Dedifferentiated amniotic fluid mesenchymal stem cell (primary cell): ENCODE measurements around the gene TLDC2.
"Not testable (repeated sequence)": the region's sequence is repeated elsewhere in the genome, so short reads cannot be mapped to it uniquely, and the experiment has no call there.

Experiments
- DNase-seq: peaks from one replicate; pipeline ENCODE4 v3.0.0-alpha.2; 2016; ENCODE audit errors: extremely low spot score

Gene TLDC2

GRCh38 chr20:36866681-36867495 is 9.1 kb upstream of the TLDC2 start:
- DNase-seq = no peak

DNA sequence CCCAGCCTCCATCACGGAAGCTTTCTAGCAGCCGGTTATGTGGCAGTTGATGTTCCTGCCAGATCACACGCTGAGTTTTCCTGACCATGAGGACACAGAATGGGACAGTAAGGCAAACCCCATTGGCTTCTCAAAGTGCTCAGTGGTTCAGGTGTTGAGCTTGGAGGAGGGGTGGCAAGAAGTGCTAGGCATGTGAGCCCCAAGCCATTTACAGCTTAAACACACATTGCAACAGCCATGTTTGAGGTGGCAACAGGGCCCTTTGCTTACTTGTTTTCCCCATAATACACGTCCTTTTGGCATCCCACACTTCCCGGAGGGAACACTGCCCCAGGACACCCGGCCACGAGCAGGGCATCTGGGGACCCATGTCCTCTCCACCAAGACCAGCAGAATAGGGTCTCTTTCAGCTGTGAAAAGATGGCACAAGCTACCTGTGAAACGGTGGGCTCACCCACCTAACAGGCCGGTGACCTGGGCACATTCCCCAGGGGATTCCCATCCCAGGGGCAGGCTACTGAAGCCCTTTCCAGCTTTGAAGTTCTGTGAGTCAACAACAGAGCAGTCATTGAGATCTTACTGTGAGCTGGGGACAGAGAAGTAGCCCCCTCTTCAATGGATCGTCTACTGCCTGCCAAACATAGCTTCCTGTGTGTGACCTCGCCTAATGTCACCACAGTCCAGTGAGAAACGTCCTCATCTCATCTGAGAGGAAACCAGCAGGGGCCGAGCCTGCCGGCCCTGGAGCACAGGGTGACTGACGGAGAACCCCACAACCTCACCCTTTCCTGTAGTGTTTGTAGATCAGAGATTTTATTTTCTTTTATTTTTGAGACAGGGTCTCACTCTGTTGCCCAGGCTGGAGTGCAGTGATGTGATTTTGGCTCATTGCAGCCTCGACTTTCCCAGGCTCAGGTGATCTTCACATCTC is 4.0 kb upstream of the TLDC2 start:
- DNase-seq = no peak

DNA sequence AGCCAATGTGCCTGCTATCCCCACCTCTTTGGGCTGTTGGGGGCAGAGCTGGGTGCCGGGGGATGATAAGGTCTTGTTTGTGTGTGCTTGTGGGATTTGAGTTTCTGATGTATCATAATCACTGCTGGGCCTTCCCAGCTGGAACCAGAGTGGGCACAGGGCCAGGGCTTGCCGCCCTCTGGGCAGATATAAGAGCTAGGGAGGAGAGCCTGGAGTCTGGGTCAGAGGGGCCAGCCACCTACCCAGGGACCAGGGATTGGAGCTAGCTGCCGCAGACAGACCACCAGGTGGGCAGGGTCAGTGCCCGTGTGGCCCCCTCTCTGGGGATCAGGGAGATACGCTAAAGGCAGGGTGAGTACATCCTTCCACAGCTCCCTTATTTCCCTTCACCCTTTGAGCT is 3.1 kb upstream of the TLDC2 start:
- DNase-seq = no peak

DNA sequence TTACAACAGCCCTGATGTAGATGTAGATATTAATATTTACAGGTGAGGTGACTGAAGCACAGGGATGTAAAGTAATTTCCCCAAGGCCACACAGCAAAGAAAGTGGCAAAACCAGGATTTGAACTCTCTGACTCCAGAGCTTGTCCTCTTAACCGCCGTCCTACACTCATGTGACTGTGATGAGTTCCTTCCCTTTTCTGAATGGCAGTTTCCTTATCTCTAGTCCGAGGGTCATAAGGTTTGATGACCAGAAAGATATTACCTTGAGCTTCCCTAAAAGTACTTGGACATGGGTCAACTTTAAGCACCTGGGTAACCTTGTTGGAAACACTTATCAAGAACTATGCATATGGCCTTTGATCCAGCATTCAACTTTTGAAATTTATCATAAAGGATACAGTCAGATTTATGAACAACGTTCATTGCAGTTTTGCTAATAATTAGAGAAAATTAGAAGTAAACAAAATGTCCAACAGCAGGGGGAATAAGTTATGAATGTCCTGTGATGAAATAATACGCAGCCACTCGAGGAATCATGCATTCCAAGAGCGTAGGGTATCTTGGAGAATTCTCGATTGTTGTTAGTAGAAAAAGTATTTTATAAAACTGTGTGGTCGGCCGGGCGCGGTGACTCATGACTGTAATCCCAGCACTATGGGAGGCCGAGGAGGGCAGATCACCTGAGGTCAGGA is 2.3 kb upstream of the TLDC2 start:
- no peak for DNase-seq

- DNase-seq = not testable (repeated sequence)
Measured at GRCh38 chr20:36875093-36875492, 845 bp upstream of the TLDC2 start.

DNA sequence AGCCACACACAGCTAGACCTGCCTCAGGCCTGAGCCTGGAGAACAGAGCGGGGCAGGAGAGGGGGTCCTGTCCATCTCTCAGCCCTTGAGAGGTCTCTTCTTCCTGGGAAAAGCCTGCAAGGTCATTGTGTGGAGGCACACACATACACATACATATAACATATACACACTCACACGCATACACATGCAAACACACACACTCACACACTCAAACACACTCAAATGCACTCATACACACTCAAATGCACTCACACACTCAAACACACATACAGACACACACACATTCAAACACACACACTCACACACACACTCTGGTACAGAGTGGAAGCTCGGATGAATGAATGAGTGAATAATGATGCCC is 515 bp downstream of the TLDC2 start:
- DNase-seq = no peak

GRCh38 chr20:36878941-36879340 is 3.0 kb downstream of the TLDC2 start:
- DNase-seq = no peak

DNA sequence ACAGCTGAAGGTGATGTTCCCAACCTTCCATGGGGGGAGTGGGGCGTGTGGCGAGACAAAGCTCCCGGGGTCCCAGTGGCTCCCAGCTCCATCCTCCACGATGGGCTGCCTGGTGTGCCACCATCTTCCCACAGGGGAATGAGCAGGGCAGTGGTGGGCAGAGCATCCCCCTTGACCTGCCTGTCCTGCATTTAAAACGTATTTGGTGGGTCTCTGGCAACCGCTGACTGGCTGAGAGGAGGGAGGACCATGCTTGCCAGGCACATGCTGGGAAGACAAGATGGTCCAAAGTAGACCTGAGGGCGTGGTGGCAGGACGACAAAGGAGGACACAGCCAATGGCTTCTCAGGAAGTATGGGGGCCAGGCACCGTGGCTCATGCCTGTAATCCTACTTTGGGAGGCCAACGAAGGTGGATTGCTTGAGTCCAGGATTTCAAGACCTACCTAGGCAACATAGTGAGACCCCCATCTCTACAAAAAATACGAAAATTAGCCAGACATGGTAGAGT is 4.9 kb downstream of the TLDC2 start:
- DNase-seq = no peak

DNA sequence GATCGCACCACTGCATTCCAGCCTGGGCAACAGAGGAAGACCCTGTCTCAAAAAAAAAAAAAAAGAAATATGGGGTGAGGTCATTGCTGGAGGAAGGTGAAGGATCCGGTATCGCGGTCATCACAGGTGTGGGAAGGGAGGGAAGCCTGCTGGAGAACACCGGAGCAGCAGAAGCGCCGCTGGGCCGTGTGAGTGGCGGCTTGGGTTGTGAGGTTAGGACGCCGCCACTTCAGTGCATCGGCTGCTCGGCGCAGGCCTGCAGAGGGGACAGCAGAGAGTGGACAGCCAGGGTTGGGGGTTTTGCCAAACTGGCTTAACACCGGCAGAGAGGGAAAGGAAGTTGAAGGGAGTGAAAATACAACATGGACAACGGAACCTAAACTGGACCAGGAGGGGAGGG is 5.4 kb downstream of the TLDC2 start:
- DNase-seq = no peak

DNA sequence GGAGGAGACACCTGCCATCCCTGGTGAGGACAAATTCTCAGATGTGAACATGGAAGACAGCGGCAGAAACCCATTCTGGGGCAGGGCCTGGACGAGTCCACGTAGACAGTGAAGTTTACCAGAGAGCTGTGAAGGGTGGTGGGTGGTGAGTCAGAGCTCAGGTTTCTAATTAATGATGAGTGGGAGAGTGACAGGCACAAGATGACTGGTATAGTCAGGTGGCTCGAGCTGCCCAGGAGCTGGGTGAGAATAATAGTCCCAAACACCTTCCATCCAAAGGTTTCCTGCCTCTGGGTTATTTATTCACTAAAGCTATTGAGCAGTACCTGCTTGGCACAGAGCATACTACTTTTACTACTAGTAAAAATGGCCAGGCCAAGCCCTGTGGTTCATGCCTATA is 6.0 kb downstream of the TLDC2 start:
- DNase-seq = no peak

DNA sequence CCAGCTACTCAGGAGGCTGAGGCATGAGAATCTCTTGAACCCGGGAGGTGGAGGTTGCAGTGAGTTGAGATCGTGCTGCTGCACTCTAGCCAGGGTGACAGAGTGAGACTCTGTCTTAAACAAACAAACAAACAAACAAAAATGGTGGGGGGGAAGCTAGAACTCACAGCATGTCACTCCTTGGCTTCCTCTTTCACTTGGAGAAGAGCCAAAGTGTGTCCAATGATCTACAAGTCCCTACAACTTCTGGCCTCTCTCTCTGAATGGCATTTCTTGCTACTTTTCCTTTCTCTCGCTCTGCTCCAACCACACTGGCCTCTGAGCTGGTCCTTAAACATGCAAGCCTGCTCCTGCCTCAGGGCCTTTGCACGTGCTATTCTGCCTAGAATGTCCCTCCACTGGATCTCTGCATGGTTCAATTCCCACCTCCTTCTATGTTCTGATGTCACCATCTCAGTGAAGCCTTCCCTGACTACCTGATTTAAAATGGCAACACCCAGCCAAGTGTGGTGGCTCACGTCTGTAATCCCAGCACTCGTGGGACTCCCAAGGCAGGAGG is 8.1 kb downstream of the TLDC2 start:
- DNase-seq = no peak

GRCh38 chr20:36885356-36885755 is 9.4 kb downstream of the TLDC2 start:
- no peak for DNase-seq

- DNase-seq = peak; percentile 75
Measured at GRCh38 chr20:36886859-36887751, 11.2 kb downstream of the TLDC2 start.

GRCh38 chr20:36887752-36888090 is 11.8 kb downstream of the TLDC2 start:
- DNase-seq = no peak

GRCh38 chr20:36888880-36889516 is 13.1 kb downstream of the TLDC2 start:
- no peak for DNase-seq

GRCh38 chr20:36890586-36890985 is 14.6 kb downstream of the TLDC2 start:
- DNase-seq = no peak

DNA sequence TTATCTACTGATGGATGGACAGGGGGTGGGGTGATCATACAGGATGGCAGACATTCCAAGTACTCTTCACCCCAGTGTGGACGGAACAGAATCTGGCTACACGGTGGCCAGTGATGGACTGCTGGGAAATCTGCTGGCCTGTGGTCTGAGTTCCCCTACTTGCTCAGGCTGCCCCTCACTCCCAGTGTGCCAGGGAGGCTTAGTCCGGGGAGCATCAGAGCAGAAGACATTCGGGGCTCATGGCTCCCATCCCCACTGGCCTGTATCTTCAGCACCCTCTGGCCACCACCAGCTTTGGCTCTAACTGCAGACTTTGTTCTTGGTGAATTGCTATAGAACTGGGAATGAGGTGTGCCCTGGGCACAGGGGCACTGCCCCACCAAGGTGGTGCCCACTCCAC is 15.3 kb downstream of the TLDC2 start:
- DNase-seq = no peak

- no peak for DNase-seq
Measured at GRCh38 chr20:36893801-36894200, 17.9 kb downstream of the TLDC2 start.

DNA sequence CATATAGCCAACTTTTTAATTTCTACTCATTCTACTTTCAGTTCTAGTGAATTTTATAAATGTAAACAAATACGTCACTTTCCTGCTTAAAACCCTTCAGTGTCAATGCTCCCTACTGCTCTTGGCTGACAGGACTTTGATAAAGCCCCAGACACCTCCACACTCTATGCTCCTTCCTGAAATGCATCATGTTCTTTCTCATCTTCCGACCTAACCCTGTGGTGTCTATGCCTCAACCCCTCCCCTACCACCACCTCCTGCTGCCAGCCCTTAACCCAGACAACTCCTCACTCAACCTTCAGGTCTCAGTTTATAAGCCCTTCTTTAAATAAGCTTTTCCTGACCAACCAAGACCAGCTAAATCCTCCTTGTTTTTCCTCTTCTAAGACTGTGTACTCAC is 19.1 kb downstream of the TLDC2 start:
- no peak for DNase-seq

DNA sequence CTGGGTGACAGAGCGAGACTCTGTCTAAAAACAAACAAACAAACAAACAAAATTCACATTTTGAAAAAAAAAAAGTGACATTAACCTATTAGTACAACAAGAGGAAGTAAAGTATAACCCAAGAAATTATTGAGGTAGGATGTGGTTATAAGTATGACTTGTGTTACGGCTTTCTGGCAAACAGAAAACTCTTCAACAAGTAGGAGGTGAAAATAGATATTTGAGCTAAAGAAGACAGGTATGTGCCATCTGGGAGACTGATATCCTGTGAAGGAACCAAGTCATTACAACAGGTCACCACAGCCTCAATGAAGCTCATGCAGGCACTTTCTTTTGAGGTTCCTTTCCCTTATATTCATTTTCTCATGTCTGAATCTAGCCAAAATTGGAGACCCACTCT is 28.8 kb downstream of the TLDC2 start:
- DNase-seq = no peak
